SK-N-SH (cell line): ENCODE data around the gene CD276. TPM values are rescaled to one million over a fixed set of nuclear protein-coding genes. Genes with fewer than 3 reads are reported as not detected.

Experiments
- CTCF ChIA-PET: fragments of 300-600, 350-600 bp; formaldehyde crosslinking; extraction: SDS; loops from one replicate; lab custom pipeline; 2021; lab: Yijun Ruan, JAX
- POLR2A ChIA-PET: fragments of 350-600 bp; sonication (Branson Sonifier 250); formaldehyde crosslinking; extraction: SDS; loops from one replicate; lab custom pipeline; 2020; ENCODE audit warnings: antibody characterized with exemption, inconsistent platforms; lab: Yijun Ruan, JAX
- DNase-seq: peaks from one replicate; pipeline ENCODE4 v3.0.0; 2012
- H2AFZ ChIP-seq: fragments of 200-600 bp; sonication (generic); 2 replicates; pipeline ENCODE4 v1.8.1; 2016; ENCODE audit warnings: antibody characterized with exemption, mild to moderate bottlenecking, low read depth
- H3F3A ChIP-seq: fragments of 200-600 bp; sonication (generic); replicated peaks from 2 replicates; pipeline ENCODE3; 2016; ENCODE audit warnings: antibody characterized with exemption, mild to moderate bottlenecking; ENCODE audit not compliant: insufficient read depth
- H3K27ac ChIP-seq, 2 experiments: fragments of 200-500 bp in 1 of 2; fragments of 200-600 bp in 1 of 2; sonication (Bioruptor generic) in 1 of 2; sonication (generic), shearing (Covaris generic) in 1 of 2; 2 replicates each; pipeline versions ENCODE4 v1.5.1 to v1.6.1; 2014 to 2016; ENCODE audit warnings: low read depth in 2 of 2, inconsistent platforms in 1 of 2, low read length in 1 of 2, mild to moderate bottlenecking in 1 of 2, mixed read lengths in 1 of 2
- H3K27me3 ChIP-seq: fragments of 200-600 bp; sonication (generic), shearing (Covaris generic); 2 replicates; pipeline ENCODE4 v1.6.1; 2016; ENCODE audit warnings: mixed run types; ENCODE audit not compliant: insufficient read depth
- H3K36me3 ChIP-seq, 2 experiments: fragments of 200-500 bp in 1 of 2; fragments of 200-600 bp in 1 of 2; sonication (Bioruptor generic) in 1 of 2; sonication (generic) in 1 of 2; replicated peaks in 1 of 2; 2 replicates each; pipeline versions ENCODE3 to v1.5.1; 2014 to 2016; ENCODE audit warnings: low read length in 1 of 2, mild to moderate bottlenecking in 1 of 2; ENCODE audit not compliant: insufficient read depth in 2 of 2, control insufficient read depth in 1 of 2
- H3K4me1 ChIP-seq, 2 experiments: fragments of 200-500 bp in 1 of 2; fragments of 200-600 bp in 1 of 2; sonication (Bioruptor generic) in 1 of 2; sonication (generic), shearing (Covaris generic) in 1 of 2; 2 replicates each; pipeline versions ENCODE4 v1.5.1 to v1.6.1; 2014 to 2016; ENCODE audit warnings: low read depth in 1 of 2, low read length in 1 of 2, mixed run types in 1 of 2; ENCODE audit not compliant: insufficient read depth in 2 of 2, control insufficient read depth in 1 of 2
- H3K4me2 ChIP-seq: fragments of 200-600 bp; sonication (generic), shearing (Covaris generic); 2 replicates; pipeline ENCODE4 v1.6.1; 2017; ENCODE audit warnings: mixed run types
- H3K4me3 ChIP-seq, 2 experiments: fragments of 200-500 bp in 1 of 2; fragments of 200-600 bp in 1 of 2; sonication (Bioruptor generic) in 1 of 2; sonication (generic), shearing (Covaris generic) in 1 of 2; 2 replicates each; pipeline versions ENCODE4 v1.5.1 to v1.8.1; 2014 to 2016; ENCODE audit warnings: low read depth in 2 of 2, inconsistent platforms in 1 of 2, low read length in 1 of 2, mild to moderate bottlenecking in 1 of 2, mixed read lengths in 1 of 2, moderate library complexity in 1 of 2
- H3K79me2 ChIP-seq: fragments of 200-600 bp; sonication (generic); 2 replicates; pipeline ENCODE4 v1.8.1; 2017; ENCODE audit warnings: mild to moderate bottlenecking; ENCODE audit not compliant: insufficient read depth
- H3K9ac ChIP-seq: fragments of 200-600 bp; sonication (generic); 2 replicates; pipeline ENCODE4 v1.6.1; 2017; ENCODE audit warnings: mixed run types
- H3K9me2 ChIP-seq: fragments of 200-600 bp; sonication (generic); 2 replicates; pipeline ENCODE4 v1.6.1; 2017; ENCODE audit warnings: mixed run types
- H3K9me3 ChIP-seq: fragments of 200-600 bp; sonication (generic); 2 replicates; pipeline ENCODE4 v1.6.1; 2017; ENCODE audit warnings: mixed run types, mild to moderate bottlenecking, moderate library complexity
- H4K20me1 ChIP-seq: fragments of 200-600 bp; sonication (generic); 2 replicates; pipeline ENCODE4 v1.6.1; 2017; ENCODE audit warnings: mild to moderate bottlenecking, mixed run types; ENCODE audit not compliant: insufficient read depth
- CHD2 ChIP-seq: fragments of 150-350 bp; IDR thresholded peaks from 2 replicates; pipeline ENCODE4 v1.6.1; 2018; ENCODE audit warnings: low read length; ENCODE audit not compliant: partially characterized antibody
- ELF1 ChIP-seq: IDR thresholded peaks from 2 replicates; pipeline ENCODE4 v1.4.0; 2012
- FOSL2 ChIP-seq: IDR thresholded peaks from 2 replicates; pipeline ENCODE4 v1.4.0; 2012; ENCODE audit warnings: low read depth, mild to moderate bottlenecking, moderate library complexity, borderline replicate concordance
- FOXM1 ChIP-seq: IDR thresholded peaks from 2 replicates; pipeline ENCODE4 v1.4.0; 2012; ENCODE audit warnings: low read depth, mild to moderate bottlenecking
- GABPA ChIP-seq: IDR thresholded peaks from 2 replicates; pipeline ENCODE4 v1.4.0; 2012; ENCODE audit warnings: low read depth, mild to moderate bottlenecking
- MEF2A ChIP-seq: IDR thresholded peaks from 2 replicates; pipeline ENCODE4 v1.4.0; 2012; ENCODE audit warnings: low read depth, borderline replicate concordance
- MXI1 ChIP-seq: IDR thresholded peaks from 2 replicates; pipeline ENCODE4 v1.6.1; 2012; ENCODE audit warnings: mild to moderate bottlenecking, low read depth, low read length, improper control_type of control experiment
- NFIC ChIP-seq: IDR thresholded peaks from 2 replicates; pipeline ENCODE4 v1.4.0; 2012; ENCODE audit warnings: borderline replicate concordance
- PBX3 ChIP-seq: IDR thresholded peaks from 2 replicates; pipeline ENCODE4; 2012
- WGBS: methylation state at CpG from one replicate; pipeline ENCODE4 v1.1.6; 2017; ENCODE audit warnings: low lambda C conversion rate; 5-methylcytosine and 5-hydroxymethylcytosine counted together
- polyA plus RNA-seq, 3 experiments: library from polyadenylated mRNA; depleted of rRNA; stranded (reverse); fragments of >200 nt; gene quantifications; 2 replicates each; pipeline ENCODE4 v1.2.3, GENCODE V29; 2012
- TF ChIP-seq, protein P1 (sequence below): fragments of 200-600 bp; sonication (generic); IDR thresholded peaks from 2 replicates; pipeline ENCODE4 v1.6.1; 2017; ENCODE audit warnings: antibody characterized with exemption, mild to moderate bottlenecking, moderate library complexity
- TF ChIP-seq, protein P2 (sequence below): IDR thresholded peaks from 2 replicates; pipeline ENCODE4 v1.4.0; 2012; ENCODE audit warnings: low read depth, borderline replicate concordance
- TF ChIP-seq, protein P3 (sequence below): IDR thresholded peaks from 2 replicates; pipeline ENCODE4 v1.6.1; 2012; ENCODE audit warnings: mild to moderate bottlenecking, low read depth, low read length, moderate library complexity
- TF ChIP-seq, protein P4 (sequence below): fragments of 150-350 bp; IDR thresholded peaks from 2 replicates; pipeline ENCODE4 v1.6.1; 2017; ENCODE audit warnings: antibody characterized with exemption, low read length, low read depth, borderline replicate concordance

The CD276 gene
- polyA plus RNA-seq, 1 of the 3 experiments (the other 2 are of a cell fraction): 86.2 TPM

DNA sequence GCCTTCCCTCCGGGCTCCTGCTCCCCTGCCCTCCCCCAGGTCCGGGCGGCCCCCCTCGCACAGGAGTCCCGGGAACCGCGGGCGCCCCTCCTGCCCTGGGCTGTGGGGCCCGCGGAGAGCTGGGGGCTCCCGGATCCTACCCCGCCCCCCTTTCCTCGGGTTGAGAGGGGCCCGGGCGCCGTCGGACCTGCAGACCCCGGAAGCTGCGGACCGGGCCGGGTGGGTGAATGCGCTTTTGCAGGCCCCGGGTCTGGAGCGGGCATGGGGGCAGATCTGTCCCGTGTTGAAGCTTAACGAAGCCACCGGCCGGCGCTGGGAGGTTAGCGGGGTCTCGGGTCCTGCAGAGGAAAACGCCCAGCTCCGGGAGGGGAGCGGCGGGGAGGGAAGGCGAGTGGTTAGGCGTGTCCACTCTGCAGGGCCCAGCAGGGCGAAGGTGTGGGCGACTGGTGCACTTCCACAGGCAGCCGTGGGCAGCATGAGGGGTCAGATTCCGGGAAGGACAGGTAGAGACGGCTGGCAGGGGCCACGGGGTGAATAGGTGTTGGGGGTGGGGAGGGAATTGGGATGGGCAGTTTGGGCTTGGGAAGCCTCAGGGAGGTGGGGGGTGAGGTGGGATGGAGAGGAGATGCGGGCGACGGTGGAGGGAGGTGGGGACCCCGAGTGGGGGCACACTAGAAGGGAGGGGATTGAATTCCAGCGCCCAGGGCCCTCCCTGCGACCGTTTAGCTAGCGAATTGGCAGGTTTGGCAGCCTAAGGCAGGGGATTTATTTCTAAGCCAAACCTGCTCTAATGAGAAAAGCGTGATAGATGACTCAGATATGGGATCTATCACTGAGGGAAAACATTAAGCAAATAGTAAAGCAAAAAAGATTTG is 635 bp downstream of the CD276 start (continued):
- TF ChIP-seq NFIC: no peak
- TF ChIP-seq MEF2A: no peak
- TF ChIP-seq PBX3: no peak
- peak; percentile 36; the same call in 1 of the 2 replicates for TF ChIP-seq FOSL2
- TF ChIP-seq, protein P1, sequence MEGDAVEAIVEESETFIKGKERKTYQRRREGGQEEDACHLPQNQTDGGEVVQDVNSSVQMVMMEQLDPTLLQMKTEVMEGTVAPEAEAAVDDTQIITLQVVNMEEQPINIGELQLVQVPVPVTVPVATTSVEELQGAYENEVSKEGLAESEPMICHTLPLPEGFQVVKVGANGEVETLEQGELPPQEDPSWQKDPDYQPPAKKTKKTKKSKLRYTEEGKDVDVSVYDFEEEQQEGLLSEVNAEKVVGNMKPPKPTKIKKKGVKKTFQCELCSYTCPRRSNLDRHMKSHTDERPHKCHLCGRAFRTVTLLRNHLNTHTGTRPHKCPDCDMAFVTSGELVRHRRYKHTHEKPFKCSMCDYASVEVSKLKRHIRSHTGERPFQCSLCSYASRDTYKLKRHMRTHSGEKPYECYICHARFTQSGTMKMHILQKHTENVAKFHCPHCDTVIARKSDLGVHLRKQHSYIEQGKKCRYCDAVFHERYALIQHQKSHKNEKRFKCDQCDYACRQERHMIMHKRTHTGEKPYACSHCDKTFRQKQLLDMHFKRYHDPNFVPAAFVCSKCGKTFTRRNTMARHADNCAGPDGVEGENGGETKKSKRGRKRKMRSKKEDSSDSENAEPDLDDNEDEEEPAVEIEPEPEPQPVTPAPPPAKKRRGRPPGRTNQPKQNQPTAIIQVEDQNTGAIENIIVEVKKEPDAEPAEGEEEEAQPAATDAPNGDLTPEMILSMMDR: no peak
- TF ChIP-seq, protein P2, sequence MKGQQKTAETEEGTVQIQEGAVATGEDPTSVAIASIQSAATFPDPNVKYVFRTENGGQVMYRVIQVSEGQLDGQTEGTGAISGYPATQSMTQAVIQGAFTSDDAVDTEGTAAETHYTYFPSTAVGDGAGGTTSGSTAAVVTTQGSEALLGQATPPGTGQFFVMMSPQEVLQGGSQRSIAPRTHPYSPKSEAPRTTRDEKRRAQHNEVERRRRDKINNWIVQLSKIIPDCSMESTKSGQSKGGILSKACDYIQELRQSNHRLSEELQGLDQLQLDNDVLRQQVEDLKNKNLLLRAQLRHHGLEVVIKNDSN: no peak
- TF ChIP-seq MXI1: 0 out of 2 replicates have a peak, but pooled peaks have one; percentile 3
- TF ChIP-seq, protein P3, sequence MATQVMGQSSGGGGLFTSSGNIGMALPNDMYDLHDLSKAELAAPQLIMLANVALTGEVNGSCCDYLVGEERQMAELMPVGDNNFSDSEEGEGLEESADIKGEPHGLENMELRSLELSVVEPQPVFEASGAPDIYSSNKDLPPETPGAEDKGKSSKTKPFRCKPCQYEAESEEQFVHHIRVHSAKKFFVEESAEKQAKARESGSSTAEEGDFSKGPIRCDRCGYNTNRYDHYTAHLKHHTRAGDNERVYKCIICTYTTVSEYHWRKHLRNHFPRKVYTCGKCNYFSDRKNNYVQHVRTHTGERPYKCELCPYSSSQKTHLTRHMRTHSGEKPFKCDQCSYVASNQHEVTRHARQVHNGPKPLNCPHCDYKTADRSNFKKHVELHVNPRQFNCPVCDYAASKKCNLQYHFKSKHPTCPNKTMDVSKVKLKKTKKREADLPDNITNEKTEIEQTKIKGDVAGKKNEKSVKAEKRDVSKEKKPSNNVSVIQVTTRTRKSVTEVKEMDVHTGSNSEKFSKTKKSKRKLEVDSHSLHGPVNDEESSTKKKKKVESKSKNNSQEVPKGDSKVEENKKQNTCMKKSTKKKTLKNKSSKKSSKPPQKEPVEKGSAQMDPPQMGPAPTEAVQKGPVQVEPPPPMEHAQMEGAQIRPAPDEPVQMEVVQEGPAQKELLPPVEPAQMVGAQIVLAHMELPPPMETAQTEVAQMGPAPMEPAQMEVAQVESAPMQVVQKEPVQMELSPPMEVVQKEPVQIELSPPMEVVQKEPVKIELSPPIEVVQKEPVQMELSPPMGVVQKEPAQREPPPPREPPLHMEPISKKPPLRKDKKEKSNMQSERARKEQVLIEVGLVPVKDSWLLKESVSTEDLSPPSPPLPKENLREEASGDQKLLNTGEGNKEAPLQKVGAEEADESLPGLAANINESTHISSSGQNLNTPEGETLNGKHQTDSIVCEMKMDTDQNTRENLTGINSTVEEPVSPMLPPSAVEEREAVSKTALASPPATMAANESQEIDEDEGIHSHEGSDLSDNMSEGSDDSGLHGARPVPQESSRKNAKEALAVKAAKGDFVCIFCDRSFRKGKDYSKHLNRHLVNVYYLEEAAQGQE: no peak
- no peak for TF ChIP-seq CHD2
- TF ChIP-seq, all 33 proteins: peak for 4

DNA sequence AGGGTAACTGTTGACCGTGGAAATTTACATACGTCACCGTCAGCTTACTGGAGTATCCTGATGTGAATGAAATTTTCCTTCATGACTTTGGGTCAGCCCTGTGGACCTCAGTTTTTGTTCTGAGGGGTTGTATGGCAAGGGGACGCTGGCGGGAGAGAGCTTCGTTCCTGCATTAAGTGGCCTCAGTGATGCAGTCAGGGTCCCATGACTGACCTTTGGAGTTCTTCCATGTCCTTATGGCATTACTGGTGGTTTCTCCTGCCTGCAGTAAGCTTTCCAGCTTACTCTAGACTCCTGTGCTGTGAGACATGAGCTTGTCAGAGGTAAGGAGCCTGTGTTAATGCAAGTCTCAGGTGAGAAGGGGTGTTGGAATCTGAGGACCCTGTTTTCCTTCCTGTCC is 1.8 kb downstream of the CD276 start:
- H3K9me3 ChIP-seq: no peaks in the 10 kb centered on the region
- peaks cover 66% of the 10 kb centered on the region for H3K79me2 ChIP-seq
- H3K4me1 ChIP-seq: peaks cover 35 to 41% of the 10 kb centered on the region in 2 experiments; a peak in 3 of 4 replicates
- WGBS: 77% methylated on average over 4 of the region's 6 CpGs
- no peak for DNase-seq
- peaks cover 54% of the 10 kb centered on the region for H4K20me1 ChIP-seq
- POLR2A ChIA-PET: interaction anchor here (1.2 kb wide), 1 partner anchor 9 kb away, joined by 3 read pairs; no protein-coding TSS in a partner anchor
- H3K9ac ChIP-seq: peak overlapping the region; percentile 95; the same call in 1 of the 2 replicates
- H3F3A ChIP-seq: peaks cover 30% of the 10 kb centered on the region
- no peaks in the 10 kb centered on the region for H3K9me2 ChIP-seq
- CTCF ChIA-PET: interaction anchor here (0.7 to 15.1 kb wide), 8 partner anchors 9 to 381 kb away, joined by 3 to 418 read pairs (median 7); no protein-coding TSS in a partner anchor
- H3K27ac ChIP-seq: peak overlapping the region in 1 of 2 experiments; percentile 84; a peak in 2 of 4 replicates
- H3K36me3 ChIP-seq: peaks cover 0 to 3% of the 10 kb centered on the region in 2 experiments
- H2AFZ ChIP-seq: no peak overlapping the region
- TF ChIP-seq CHD2: no peak
- no peak for TF ChIP-seq FOXM1
- no peak for TF ChIP-seq ELF1
- TF ChIP-seq, protein P4, sequence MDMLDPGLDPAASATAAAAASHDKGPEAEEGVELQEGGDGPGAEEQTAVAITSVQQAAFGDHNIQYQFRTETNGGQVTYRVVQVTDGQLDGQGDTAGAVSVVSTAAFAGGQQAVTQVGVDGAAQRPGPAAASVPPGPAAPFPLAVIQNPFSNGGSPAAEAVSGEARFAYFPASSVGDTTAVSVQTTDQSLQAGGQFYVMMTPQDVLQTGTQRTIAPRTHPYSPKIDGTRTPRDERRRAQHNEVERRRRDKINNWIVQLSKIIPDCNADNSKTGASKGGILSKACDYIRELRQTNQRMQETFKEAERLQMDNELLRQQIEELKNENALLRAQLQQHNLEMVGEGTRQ: no peak
- TF ChIP-seq FOSL2: no peak
- TF ChIP-seq GABPA: no peak
- H3K4me3 ChIP-seq: peak overlapping the region; percentile 82 to 89; a peak in 3 of 4 replicates
- H3K4me2 ChIP-seq: peak overlapping the region; percentile 97
- H3K27me3 ChIP-seq: no peaks in the 10 kb centered on the region
